Keratinocyte (primary cell): ENCODE results near the gene SIPA1L3. TPM values are rescaled to one million over a fixed set of nuclear protein-coding genes. Genes with fewer than 3 reads are reported as not detected.

Experiments
- DNase-seq: peaks from one replicate; pipeline ENCODE4 v3.0.0-alpha.2; 2011; ENCODE audit warnings: low read depth, missing footprints, low spot score
- FAIRE-seq: peaks from 2 replicates; lab custom pipeline; 2011; peaks lifted over from hg19 to GRCh38; lab: Jason Lieb, UNC
- H2AFZ ChIP-seq: 2 replicates; pipeline ENCODE4 v1.6.0; 2012; ENCODE audit warnings: low read length, control low read depth, inconsistent platforms; ENCODE audit not compliant: control insufficient read depth
- H3K27ac ChIP-seq: 2 replicates; pipeline ENCODE4 v1.5.1; 2011; ENCODE audit warnings: low read length; ENCODE audit not compliant: control insufficient read depth, insufficient read depth
- H3K27me3 ChIP-seq: 3 replicates; pipeline ENCODE4 v1.6.0; 2011; ENCODE audit warnings: low read length; ENCODE audit not compliant: control insufficient read depth, insufficient read depth; ENCODE audit errors: extremely low read depth
- H3K36me3 ChIP-seq, 2 experiments: 2 replicates in 1 of 2; 3 replicates in 1 of 2; pipeline ENCODE4 v1.5.1; 2011; ENCODE audit warnings: low read length in 2 of 2, mild to moderate bottlenecking in 1 of 2; ENCODE audit not compliant: control insufficient read depth in 2 of 2, insufficient read depth in 2 of 2; ENCODE audit errors: extremely low read depth in 1 of 2
- H3K4me1 ChIP-seq: 3 replicates; pipeline ENCODE4 v1.5.1; 2011; ENCODE audit warnings: low read length; ENCODE audit not compliant: control insufficient read depth, insufficient read depth; ENCODE audit errors: extremely low read depth
- H3K4me2 ChIP-seq: 3 replicates; pipeline ENCODE4 v1.6.0; 2011; ENCODE audit warnings: low read depth, low read length; ENCODE audit not compliant: control insufficient read depth, insufficient read depth; ENCODE audit errors: extremely low read depth
- H3K4me3 ChIP-seq, 3 experiments: fragments of 200-600 bp in 1 of 3; sonication (generic) in 1 of 3; 2 replicates in 2 of 3; 3 replicates in 1 of 3; pipeline ENCODE4 v1.5.1; 2011 to 2016; ENCODE audit warnings: low read length in 3 of 3, mild to moderate bottlenecking in 3 of 3, control low read depth in 2 of 3, inconsistent platforms in 1 of 3, low read depth in 1 of 3, mixed read lengths in 1 of 3, mixed run types in 1 of 3, moderate library complexity in 1 of 3; ENCODE audit not compliant: control insufficient read depth in 2 of 3, insufficient read depth in 2 of 3; ENCODE audit errors: extremely low read depth in 1 of 3
- H3K79me2 ChIP-seq: 2 replicates; pipeline ENCODE4 v1.6.0; 2012; ENCODE audit warnings: low read length; ENCODE audit not compliant: control insufficient read depth, insufficient read depth
- H3K9ac ChIP-seq: 3 replicates; pipeline ENCODE4 v1.6.0; 2011; ENCODE audit warnings: low read length; ENCODE audit not compliant: control insufficient read depth, insufficient read depth; ENCODE audit errors: extremely low read depth
- H3K9me1 ChIP-seq: 3 replicates; pipeline ENCODE4 v1.6.0; 2011; ENCODE audit warnings: low read length; ENCODE audit not compliant: control insufficient read depth, insufficient read depth; ENCODE audit errors: extremely low read depth
- H3K9me3 ChIP-seq: 2 replicates; pipeline ENCODE4 v1.5.1; 2012; ENCODE audit warnings: low read depth, low read length; ENCODE audit not compliant: control insufficient read depth
- H4K20me1 ChIP-seq: 3 replicates; pipeline ENCODE4 v1.6.0; 2011; ENCODE audit warnings: low read length; ENCODE audit not compliant: control insufficient read depth, insufficient read depth; ENCODE audit errors: extremely low read depth
- EZH2 ChIP-seq: IDR thresholded peaks from one replicate; pipeline ENCODE4 v1.6.1; 2012; ENCODE audit warnings: inconsistent platforms, mild to moderate bottlenecking, low read length, moderate library complexity
- dilution Hi-C: fragments of 300-500 bp; cut with MboI; formaldehyde crosslinking; loops from one replicate; pipeline ENCODE4 v1.7.0; 2020; ENCODE audit warnings: low sequenced_read_pairs; ENCODE audit not compliant: extremely low pct_ligation_motif_present
- polyA plus RNA-seq, 5 experiments: library from polyadenylated mRNA; depleted of rRNA in 3 of 5; stranded (reverse) in 3 of 5; stranded (forward) in 1 of 5; unstranded in 1 of 5; fragments of >200 nt; gene quantifications; 1 replicate in 1 of 5; 2 replicates in 3 of 5; 3 replicates in 1 of 5; pipeline versions ENCODE4 v1.2.1 to v1.2.3, GENCODE V29; 2011 to 2012; ENCODE audit warnings: missing spikeins in 2 of 5, low read depth in 1 of 5, low replicate concordance in 1 of 5
- TF ChIP-seq, protein P1 (sequence below), 3 experiments: IDR thresholded peaks in 1 of 3; conservative IDR thresholded peaks in 1 of 3; optimal IDR thresholded peaks in 1 of 3; 2 replicates in 2 of 3; 3 replicates in 1 of 3; pipeline versions ENCODE3 to v1.5.1; 2011; ENCODE audit warnings: low read length in 3 of 3, mild to moderate bottlenecking in 3 of 3, moderate library complexity in 2 of 3, control low read depth in 1 of 3, inconsistent platforms in 1 of 3; ENCODE audit not compliant: insufficient read depth in 2 of 3; ENCODE audit errors: extremely low read depth in 1 of 3

The SIPA1L3 gene
- polyA plus RNA-seq, 1 donor (not counting 4 experiments of a cell fraction or from before 2014, with no cell fraction given), result 8.0 TPM

DNA sequence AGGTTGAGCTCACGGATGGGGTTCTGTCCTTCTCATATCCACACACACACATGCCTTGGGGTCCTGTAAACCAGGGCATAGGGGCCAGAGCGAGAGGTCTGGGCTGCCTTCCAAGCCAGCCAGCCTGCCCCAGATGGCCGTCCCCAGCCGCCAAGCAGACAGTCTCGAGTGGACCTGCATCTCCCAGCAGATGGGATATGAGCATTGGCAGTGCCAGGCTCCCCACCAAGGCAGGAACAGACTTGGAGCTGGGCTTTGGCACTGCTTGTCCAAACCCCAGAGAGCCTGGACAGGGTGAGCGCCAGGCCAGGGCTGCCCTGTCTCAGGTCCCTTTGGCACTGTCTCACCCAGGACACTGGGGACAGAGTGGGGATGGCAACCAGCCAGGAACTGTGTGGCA lies 186.6 kb downstream of the SIPA1L3 start:
- H3K4me3 ChIP-seq, result no peak overlapping the region
- H4K20me1 ChIP-seq, result no peaks in the 10 kb centered on the region
- no peaks in the 10 kb centered on the region for H3K4me1 ChIP-seq
- no peaks in the 10 kb centered on the region for H3K27me3 ChIP-seq
- dilution Hi-C loops, result no loop called here
- no peaks in the 10 kb centered on the region for H3K9me3 ChIP-seq
- no peaks in the 10 kb centered on the region for H3K79me2 ChIP-seq
- H3K27ac ChIP-seq, result no peak overlapping the region
- FAIRE-seq, result no peak
- no peak overlapping the region for H3K4me2 ChIP-seq
- no peak for TF ChIP-seq EZH2
- TF ChIP-seq, protein P1, sequence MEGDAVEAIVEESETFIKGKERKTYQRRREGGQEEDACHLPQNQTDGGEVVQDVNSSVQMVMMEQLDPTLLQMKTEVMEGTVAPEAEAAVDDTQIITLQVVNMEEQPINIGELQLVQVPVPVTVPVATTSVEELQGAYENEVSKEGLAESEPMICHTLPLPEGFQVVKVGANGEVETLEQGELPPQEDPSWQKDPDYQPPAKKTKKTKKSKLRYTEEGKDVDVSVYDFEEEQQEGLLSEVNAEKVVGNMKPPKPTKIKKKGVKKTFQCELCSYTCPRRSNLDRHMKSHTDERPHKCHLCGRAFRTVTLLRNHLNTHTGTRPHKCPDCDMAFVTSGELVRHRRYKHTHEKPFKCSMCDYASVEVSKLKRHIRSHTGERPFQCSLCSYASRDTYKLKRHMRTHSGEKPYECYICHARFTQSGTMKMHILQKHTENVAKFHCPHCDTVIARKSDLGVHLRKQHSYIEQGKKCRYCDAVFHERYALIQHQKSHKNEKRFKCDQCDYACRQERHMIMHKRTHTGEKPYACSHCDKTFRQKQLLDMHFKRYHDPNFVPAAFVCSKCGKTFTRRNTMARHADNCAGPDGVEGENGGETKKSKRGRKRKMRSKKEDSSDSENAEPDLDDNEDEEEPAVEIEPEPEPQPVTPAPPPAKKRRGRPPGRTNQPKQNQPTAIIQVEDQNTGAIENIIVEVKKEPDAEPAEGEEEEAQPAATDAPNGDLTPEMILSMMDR (optimal IDR thresholded peaks at IDR 0.05 in 1 of 3, IDR thresholded peaks at IDR 0.05 in 1 of 3, conservative IDR thresholded peaks at IDR 0.05 in 1 of 3; ENCODE audit: extremely low read depth in 1 of 3, insufficient read depth in 2 of 3, low read length in 3 of 3), result no peak
- H3K9me1 ChIP-seq, result no peaks in the 10 kb centered on the region
- peaks cover 0 to 10% of the 10 kb centered on the region in 2 experiments for H3K36me3 ChIP-seq
- no peak for DNase-seq
- no peak overlapping the region for H3K9ac ChIP-seq
- no peak overlapping the region for H2AFZ ChIP-seq

DNA sequence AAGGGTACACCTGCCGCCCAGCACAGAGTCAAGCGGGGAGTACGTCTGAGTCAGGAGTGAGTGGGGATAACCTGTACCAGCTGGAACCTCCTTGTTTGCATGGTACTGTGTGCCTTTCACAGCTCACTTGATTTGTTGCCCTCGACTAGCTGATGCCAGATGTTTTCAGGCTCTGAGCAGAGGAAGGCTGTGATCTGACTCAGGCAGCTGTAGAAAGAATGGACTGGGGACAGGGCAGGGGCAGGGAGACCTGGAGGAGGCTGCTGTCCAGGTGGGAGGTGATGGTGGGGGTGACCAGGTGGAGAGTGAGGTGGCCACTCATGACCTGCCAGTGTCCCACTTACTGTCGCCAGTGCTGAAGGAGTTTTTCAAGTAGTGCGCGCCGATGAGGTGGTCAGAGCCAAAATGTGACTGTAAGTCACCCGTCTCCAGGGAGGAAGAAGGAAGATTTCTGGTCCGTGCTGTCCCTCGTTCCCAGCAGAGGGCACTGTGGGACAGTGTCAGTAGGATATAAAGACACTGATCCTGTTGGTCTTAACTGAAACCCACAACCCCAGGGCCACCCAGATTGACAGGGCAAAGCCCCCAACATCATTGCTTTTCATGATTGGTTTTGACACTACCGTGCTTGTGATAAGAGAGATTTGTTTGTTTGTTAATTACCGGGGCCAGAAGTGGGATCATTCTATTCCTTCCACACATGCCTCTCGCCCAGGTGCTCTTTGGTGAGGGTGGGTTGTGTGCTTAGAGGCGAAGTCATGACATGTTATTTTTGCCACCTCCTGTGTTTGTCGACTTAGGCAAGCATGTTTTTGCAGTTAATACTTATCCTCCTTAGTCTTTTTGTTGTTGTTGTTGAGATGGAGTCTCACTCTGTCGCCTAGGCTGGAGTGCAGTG lies 188.7 kb downstream of the SIPA1L3 start:
- no peak overlapping the region for H3K4me3 ChIP-seq
- TF ChIP-seq, protein P1 (optimal IDR thresholded peaks at IDR 0.05 in 1 of 3, IDR thresholded peaks at IDR 0.05 in 1 of 3, conservative IDR thresholded peaks at IDR 0.05 in 1 of 3; ENCODE audit: extremely low read depth in 1 of 3, insufficient read depth in 2 of 3, low read length in 3 of 3), result peak; percentile 86 to 93 (median 89)
- TF ChIP-seq EZH2, result no peak
- no peaks in the 10 kb centered on the region for H4K20me1 ChIP-seq
- H3K9me1 ChIP-seq, result no peaks in the 10 kb centered on the region
- no peak overlapping the region for H2AFZ ChIP-seq
- H3K4me1 ChIP-seq, result no peaks in the 10 kb centered on the region
- peaks cover 2% of the 10 kb centered on the region for H3K9me3 ChIP-seq
- H3K79me2 ChIP-seq, result no peaks in the 10 kb centered on the region
- FAIRE-seq (peak; percentile 70), DNase-seq (peak; percentile 9)
- H3K9ac ChIP-seq, result no peak overlapping the region
- no peaks in the 10 kb centered on the region for H3K27me3 ChIP-seq
- H3K4me2 ChIP-seq, result no peak overlapping the region
- peaks cover 3 to 12% of the 10 kb centered on the region in 2 experiments for H3K36me3 ChIP-seq
- no peak overlapping the region for H3K27ac ChIP-seq
- dilution Hi-C loops, result no loop called here
